ENCODE results near the gene SUGP2.
"Not testable (repeated sequence)": the region's sequence is repeated elsewhere in the genome, so short reads cannot be mapped to it uniquely, and the experiment has no call there.

SUGP2 gene

DNA sequence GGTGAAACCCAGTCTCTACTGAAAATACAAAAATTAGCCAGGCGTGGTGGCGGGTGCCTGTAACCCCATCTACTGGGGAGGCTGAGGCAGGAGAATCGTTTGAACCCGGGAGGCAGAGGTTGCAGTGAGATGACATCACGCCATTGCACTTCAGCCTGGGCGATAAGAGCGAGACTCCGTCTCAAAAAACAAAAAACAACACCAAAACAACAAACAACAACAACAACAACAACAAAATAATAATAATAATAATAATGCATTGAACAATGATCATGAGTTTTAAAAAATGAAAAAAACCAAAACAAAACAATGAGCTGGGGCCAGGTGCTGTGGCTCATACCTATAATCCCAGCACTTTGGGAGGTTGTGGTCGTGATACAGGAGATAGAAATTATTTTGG, 69.2 kb downstream of the SUGP2 start:
- H3K27me3 ChIP-seq (replicated peaks; ENCODE audit: control insufficient read depth, insufficient read depth, low read length) = peaks cover 5% of the 10 kb centered on the region
- no peak for DNase-seq (ENCODE audit: low read depth)
- no peaks in the 10 kb centered on the region for H3K36me3 ChIP-seq (ENCODE audit: control insufficient read depth, insufficient read depth, low read length, severe bottlenecking)
- H3K4me1 ChIP-seq (ENCODE audit: control insufficient read depth, insufficient read depth, low read length) = peaks cover 9% of the 10 kb centered on the region
- no peak overlapping the region for H3K9ac ChIP-seq (ENCODE audit: low read length)
- no peaks in the 10 kb centered on the region for H3K9me3 ChIP-seq (ENCODE audit: control insufficient read depth, low read length)
- H3K4me3 ChIP-seq (ENCODE audit: low read length) = no peak overlapping the region

DNA sequence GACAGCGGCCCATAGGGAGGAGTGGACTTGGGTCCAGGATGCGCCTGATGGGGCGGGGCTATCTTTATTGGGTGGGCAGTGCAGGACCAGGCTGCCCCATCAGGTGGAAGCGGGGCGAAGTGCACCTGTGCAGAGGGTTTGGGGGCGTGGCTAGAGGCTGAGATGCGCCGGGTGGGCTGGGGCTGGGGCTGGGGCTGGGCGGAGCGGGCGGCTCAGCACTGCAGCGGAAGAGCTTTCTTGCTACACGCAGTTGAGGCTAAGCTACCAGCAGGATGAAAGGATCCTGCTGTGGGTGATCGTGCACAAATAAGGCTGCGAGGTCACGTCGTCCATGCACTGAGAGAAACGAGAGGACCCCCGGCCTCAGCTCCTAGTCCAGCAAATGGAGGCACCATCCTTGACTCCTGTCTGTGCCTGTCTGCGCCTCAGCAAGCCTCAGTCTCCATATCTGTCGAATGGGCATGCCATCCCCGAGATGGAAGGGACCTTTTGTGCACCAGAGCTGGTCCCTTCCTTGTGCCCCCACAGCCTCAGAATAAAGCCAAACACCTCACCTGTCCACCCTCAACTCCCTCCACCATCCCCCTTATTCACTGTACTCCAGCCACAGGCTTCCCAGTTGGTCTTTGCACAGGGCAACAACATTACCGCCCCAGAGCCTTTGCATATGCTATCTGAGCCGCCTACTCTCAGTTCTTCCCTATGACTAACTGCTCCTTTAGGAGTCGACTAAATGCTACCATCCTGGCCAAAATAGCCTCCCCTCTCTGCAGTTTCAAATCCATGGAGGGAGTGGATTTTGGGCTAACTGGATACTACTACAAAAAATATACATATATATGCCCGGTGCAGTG, 71.3 kb downstream of the SUGP2 start:
- Histone ChIP-seq H3K36me3 (ENCODE audit: control insufficient read depth, insufficient read depth, low read length, severe bottlenecking) (no peaks in the 10 kb centered on the region), H3K9ac (ENCODE audit: low read length) (no peak overlapping the region), H3K4me3 (ENCODE audit: low read length) (no peak overlapping the region), H3K27me3 (replicated peaks; ENCODE audit: control insufficient read depth, insufficient read depth, low read length) (peaks cover 5% of the 10 kb centered on the region), H3K9me3 (ENCODE audit: control insufficient read depth, low read length) (no peaks in the 10 kb centered on the region), H3K4me1 (ENCODE audit: control insufficient read depth, insufficient read depth, low read length) (no peaks in the 10 kb centered on the region)
- DNase-seq (ENCODE audit: low read depth) = no peak

DNA sequence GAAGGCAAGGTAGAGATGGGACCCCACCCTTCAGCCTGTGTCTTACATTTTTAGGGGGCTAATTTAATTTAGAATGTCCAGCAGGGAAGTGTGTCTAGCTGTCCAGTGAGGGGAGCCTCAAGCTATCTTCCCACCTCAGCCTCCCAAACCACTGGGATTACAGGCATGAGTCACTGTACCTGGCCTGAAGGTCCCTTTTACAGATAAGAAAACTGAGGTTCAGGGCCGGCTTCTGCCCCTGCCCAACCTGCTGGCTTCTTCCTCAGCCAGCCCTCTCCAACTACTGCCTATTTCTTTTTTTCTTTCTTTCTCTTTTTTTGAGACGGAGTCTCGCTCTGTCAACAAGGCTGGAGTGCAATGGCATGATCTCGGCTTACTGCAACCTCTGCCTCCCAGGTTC, 72.9 kb downstream of the SUGP2 start:
- Histone ChIP-seq H3K9ac (ENCODE audit: low read length) (no peak overlapping the region), H3K4me1 (ENCODE audit: control insufficient read depth, insufficient read depth, low read length) (no peaks in the 10 kb centered on the region), H3K36me3 (ENCODE audit: control insufficient read depth, insufficient read depth, low read length, severe bottlenecking) (no peaks in the 10 kb centered on the region), H3K27me3 (replicated peaks; ENCODE audit: control insufficient read depth, insufficient read depth, low read length) (peaks cover 5% of the 10 kb centered on the region), H3K9me3 (ENCODE audit: control insufficient read depth, low read length) (no peaks in the 10 kb centered on the region), H3K4me3 (ENCODE audit: low read length) (no peak overlapping the region)
- DNase-seq (ENCODE audit: low read depth) = no peak

DNA sequence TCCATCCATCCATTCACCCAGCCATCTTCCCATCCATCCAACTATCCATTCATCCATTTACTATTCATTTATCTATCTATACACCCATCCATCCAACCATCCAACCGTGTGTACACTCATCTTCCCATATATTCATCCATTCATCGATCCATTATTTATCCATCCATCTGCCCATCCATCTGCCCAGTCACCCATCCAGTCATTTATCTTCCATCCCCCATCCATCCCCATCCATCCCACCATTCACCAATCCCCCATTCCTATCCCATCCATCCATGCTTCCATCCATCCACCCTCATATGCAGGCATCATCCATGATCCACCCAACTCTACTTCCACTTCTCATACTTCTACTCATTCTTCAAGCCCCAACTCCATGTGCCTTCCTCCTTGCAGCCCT, 78.3 kb downstream of the SUGP2 start:
- Histone ChIP-seq H3K9ac (ENCODE audit: low read length) (no peak overlapping the region), H3K27me3 (replicated peaks; ENCODE audit: control insufficient read depth, insufficient read depth, low read length) (no peaks in the 10 kb centered on the region), H3K4me3 (ENCODE audit: low read length) (no peak overlapping the region), H3K4me1 (ENCODE audit: control insufficient read depth, insufficient read depth, low read length) (no peaks in the 10 kb centered on the region), H3K36me3 (ENCODE audit: control insufficient read depth, insufficient read depth, low read length, severe bottlenecking) (no peaks in the 10 kb centered on the region), H3K9me3 (ENCODE audit: control insufficient read depth, low read length) (no peaks in the 10 kb centered on the region)
- no peak for DNase-seq (ENCODE audit: low read depth)

DNA sequence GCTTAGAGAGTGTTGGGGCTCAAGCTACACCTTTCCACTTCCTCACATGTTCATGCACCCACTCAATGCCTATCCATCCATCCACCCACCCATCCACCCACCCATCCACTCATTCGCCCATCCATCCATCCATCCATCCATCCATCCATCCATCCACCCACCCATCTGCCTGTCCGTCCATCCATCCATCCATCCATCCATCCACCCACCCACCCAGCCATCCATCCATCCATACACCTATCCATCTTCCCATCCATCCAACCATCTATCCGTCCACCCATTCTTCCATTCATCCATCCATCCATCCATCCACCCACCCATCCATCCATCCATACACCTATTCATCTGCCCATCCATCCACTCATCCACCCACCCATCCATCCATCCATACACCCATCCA, 79.2 kb downstream of the SUGP2 start:
- Histone ChIP-seq H3K9ac (ENCODE audit: low read length) (no peak overlapping the region), H3K36me3 (ENCODE audit: control insufficient read depth, insufficient read depth, low read length, severe bottlenecking) (no peaks in the 10 kb centered on the region), H3K4me1 (ENCODE audit: control insufficient read depth, insufficient read depth, low read length) (no peaks in the 10 kb centered on the region), H3K9me3 (ENCODE audit: control insufficient read depth, low read length) (no peaks in the 10 kb centered on the region), H3K4me3 (ENCODE audit: low read length) (no peak overlapping the region), H3K27me3 (replicated peaks; ENCODE audit: control insufficient read depth, insufficient read depth, low read length) (no peaks in the 10 kb centered on the region)
- no peak for DNase-seq (ENCODE audit: low read depth)

DNA sequence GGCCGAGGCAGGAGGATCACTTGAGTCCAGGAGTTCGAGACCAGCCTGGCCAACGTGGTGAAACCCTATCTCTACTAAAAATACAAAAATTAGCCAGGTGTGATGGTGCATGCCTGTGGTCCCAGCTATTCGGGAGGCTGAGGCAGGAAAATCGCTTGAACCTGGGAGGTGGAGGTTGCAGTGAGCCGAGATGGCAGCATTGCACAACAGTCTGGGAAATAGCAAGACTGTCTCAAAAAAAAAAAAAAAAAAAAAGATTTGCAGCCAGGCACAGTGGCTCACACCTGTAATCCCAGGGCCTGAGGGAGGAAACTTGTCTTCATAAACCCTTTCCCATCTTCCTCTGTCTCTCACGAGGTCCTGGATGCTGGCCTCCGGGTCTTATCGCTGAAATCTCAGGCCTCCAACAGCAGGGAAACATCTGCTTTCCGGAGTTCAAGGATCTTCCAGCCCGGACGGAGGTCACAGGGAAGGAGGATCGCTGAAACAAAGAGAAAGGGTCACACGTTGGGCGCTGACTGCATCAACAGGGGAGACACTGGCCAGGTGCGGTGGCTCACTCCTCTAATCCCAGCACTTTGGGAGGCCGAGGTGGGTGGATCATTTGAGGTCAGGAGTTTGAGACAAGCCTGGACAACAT, 80.8 kb downstream of the SUGP2 start:
- H3K9me3 ChIP-seq (ENCODE audit: control insufficient read depth, low read length); H3K9ac ChIP-seq (ENCODE audit: low read length); H3K4me3 ChIP-seq (ENCODE audit: low read length); H3K27me3 ChIP-seq (replicated peaks; ENCODE audit: control insufficient read depth, insufficient read depth, low read length); DNase-seq (ENCODE audit: low read depth); H3K36me3 ChIP-seq (ENCODE audit: control insufficient read depth, insufficient read depth, low read length, severe bottlenecking); H3K4me1 ChIP-seq (ENCODE audit: control insufficient read depth, insufficient read depth, low read length): not testable (repeated sequence)

DNA sequence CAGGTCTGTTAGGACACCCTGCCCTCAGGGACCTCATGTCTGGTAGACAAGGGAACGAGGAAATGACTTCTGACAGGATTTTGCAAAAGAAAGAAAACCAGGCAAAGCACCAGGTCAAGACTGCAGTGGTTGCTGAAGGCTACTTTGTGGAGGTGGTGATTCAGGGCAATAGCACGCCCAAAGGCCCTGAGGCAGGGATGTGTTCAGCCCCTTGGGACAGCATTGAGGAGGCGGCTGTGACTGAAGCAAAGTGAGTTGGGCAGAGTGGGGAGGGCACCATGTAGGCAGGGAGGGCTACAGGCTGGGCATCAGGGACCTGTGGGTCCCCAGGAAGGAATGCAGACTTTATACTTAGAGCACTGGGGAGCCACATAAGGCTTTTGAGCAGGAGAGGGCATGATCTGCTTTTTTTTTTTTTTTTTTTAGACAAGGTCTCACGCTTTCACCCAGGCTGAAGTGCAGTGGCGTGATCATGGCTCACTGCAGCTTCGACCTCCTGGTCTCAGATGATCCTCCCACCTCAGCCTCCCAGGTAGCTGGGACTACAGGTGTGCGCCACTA, 81.5 kb downstream of the SUGP2 start:
- H3K9me3 ChIP-seq (ENCODE audit: control insufficient read depth, low read length) = no peaks in the 10 kb centered on the region

DNA sequence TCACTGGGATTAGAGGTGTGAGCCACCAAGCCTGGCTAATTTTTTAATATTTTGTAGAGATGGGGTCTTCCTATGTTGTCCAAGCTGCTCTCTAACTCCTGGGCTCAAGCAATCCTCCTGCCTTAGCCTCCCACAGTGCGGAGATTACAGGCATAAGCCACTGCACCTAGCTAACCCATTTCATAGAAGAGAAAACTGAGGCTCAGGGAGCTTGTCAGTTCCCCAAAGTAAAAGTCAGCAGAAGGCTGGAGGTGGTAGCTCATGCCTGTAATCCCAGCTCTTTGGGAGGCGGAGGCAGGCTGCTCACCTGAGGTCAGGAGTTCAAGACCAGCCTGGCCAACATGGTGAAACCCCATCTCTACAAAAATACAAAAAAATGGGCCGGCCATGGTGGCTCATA, 83.5 kb downstream of the SUGP2 start:
- H3K9me3 ChIP-seq (ENCODE audit: control insufficient read depth, low read length) = no peaks in the 10 kb centered on the region

More for the DNA sequence above, 81.5 kb downstream of the SUGP2 start:
- no peaks in the 10 kb centered on the region for H3K36me3 ChIP-seq (ENCODE audit: control insufficient read depth, insufficient read depth, low read length, severe bottlenecking)
- H3K27me3 ChIP-seq (replicated peaks; ENCODE audit: control insufficient read depth, insufficient read depth, low read length) = no peaks in the 10 kb centered on the region
- peak; percentile 70 for DNase-seq (ENCODE audit: low read depth)
- H3K4me3 ChIP-seq (ENCODE audit: low read length) = no peak overlapping the region
- no peaks in the 10 kb centered on the region for H3K4me1 ChIP-seq (ENCODE audit: control insufficient read depth, insufficient read depth, low read length)
- no peak overlapping the region for H3K9ac ChIP-seq (ENCODE audit: low read length)

DNA sequence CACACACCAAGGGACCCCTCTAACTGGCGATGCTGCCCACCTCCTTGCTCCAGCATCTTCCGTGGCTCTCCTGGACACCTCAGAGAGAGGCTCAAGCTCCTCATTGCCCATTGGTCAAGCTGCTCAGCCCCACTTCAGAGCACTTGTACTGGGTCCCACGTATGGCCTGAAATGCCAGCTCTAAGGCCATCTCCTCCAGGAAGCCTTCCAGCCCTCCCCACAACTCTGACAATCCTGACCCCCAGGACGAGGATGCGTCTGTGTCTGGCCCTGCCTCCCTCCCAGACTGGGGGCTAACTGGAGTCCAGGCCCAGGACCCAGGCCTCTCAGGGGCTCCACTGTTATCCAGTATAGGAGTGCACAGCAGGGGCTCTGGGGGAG, 84.4 kb downstream of the SUGP2 start:
- no peak for DNase-seq (ENCODE audit: low read depth)
- no peaks in the 10 kb centered on the region for H3K4me1 ChIP-seq (ENCODE audit: control insufficient read depth, insufficient read depth, low read length)
- H3K4me3 ChIP-seq (ENCODE audit: low read length) = no peak overlapping the region
- H3K9ac ChIP-seq (ENCODE audit: low read length) = no peak overlapping the region
- H3K36me3 ChIP-seq (ENCODE audit: control insufficient read depth, insufficient read depth, low read length, severe bottlenecking) = no peaks in the 10 kb centered on the region
- H3K27me3 ChIP-seq (replicated peaks; ENCODE audit: control insufficient read depth, insufficient read depth, low read length) = no peaks in the 10 kb centered on the region
- no peaks in the 10 kb centered on the region for H3K9me3 ChIP-seq (ENCODE audit: control insufficient read depth, low read length)

More for the DNA sequence above, 83.5 kb downstream of the SUGP2 start:
- H3K4me1 ChIP-seq (ENCODE audit: control insufficient read depth, insufficient read depth, low read length) = no peaks in the 10 kb centered on the region
- H3K27me3 ChIP-seq (replicated peaks; ENCODE audit: control insufficient read depth, insufficient read depth, low read length) = no peaks in the 10 kb centered on the region
- no peak overlapping the region for H3K4me3 ChIP-seq (ENCODE audit: low read length)
- H3K36me3 ChIP-seq (ENCODE audit: control insufficient read depth, insufficient read depth, low read length, severe bottlenecking) = no peaks in the 10 kb centered on the region
- no peak overlapping the region for H3K9ac ChIP-seq (ENCODE audit: low read length)
- DNase-seq (ENCODE audit: low read depth) = no peak

DNA sequence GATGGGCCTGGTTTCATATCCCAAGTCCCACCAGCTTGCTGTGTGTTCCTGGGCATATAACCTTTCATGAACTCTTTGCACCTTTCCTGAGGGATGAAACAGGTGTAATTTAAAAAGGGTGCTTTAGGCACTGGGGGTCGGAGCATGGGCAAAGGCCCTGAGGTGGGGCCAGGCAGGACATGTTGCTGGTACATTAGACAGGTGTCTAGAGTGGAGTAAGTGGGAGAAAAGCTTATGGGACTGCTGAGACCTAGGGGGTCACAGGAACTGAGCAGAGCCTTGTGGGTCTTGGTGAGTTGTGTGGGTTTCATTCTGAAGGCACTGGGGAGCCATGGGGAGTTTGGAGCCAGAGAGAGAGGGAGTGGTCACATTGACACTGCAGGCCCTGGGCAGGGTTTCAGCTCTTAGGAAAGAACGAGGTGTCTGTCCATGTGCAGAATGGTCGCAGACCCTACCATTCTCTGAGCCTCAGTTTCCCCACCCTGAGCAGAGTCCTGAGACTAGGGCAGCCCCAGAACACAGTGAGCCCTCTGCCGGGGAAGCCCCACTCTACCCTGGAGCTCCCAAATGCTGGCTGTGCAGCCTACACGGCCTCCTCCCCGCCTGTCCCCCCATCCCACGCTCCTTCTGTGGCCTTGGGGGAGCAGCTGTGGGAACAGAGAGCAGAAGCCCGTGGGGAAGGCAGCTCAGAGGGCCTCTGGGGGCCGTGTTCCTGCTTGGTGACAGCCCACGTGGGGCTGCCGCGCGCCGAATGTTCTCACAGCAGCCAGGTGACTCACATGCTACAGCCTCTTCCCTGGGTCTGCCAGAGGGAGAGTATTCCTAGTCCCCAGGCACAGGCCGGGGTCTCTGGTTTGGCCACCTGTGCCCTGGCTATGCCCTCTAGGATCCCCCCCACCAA, 85.0 kb downstream of the SUGP2 start:
- Histone ChIP-seq H3K4me3 (ENCODE audit: low read length) (no peak overlapping the region), H3K9me3 (ENCODE audit: control insufficient read depth, low read length) (no peaks in the 10 kb centered on the region), H3K4me1 (ENCODE audit: control insufficient read depth, insufficient read depth, low read length) (no peaks in the 10 kb centered on the region), H3K36me3 (ENCODE audit: control insufficient read depth, insufficient read depth, low read length, severe bottlenecking) (no peaks in the 10 kb centered on the region), H3K27me3 (replicated peaks; ENCODE audit: control insufficient read depth, insufficient read depth, low read length) (no peaks in the 10 kb centered on the region), H3K9ac (ENCODE audit: low read length) (no peak overlapping the region)
- DNase-seq (ENCODE audit: low read depth) = no peak

DNA sequence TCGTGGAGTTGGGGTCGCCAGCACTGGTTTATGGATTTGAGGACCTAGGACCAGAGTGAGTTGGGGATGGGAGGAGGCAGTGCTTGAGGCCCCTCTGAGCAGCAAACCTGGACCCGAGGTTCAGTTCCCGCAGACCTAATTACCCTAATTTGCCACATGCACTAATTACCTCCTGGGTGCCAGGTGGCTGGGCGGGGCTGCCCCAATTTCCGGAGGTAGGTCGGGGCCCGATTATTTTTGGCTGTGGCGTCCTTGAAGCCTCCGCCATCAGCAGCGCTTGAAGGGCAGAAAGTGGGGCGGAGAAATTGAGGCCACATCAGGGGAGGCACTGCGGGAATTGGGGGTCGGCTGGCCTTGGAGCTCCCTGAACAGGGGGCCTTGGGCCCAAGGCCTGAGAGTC, 86.4 kb downstream of the SUGP2 start:
- DNase-seq (ENCODE audit: low read depth) = no peak
- H3K27me3 ChIP-seq (replicated peaks; ENCODE audit: control insufficient read depth, insufficient read depth, low read length) = no peaks in the 10 kb centered on the region
- no peak overlapping the region for H3K4me3 ChIP-seq (ENCODE audit: low read length)
- H3K4me1 ChIP-seq (ENCODE audit: control insufficient read depth, insufficient read depth, low read length) = no peaks in the 10 kb centered on the region
- no peaks in the 10 kb centered on the region for H3K36me3 ChIP-seq (ENCODE audit: control insufficient read depth, insufficient read depth, low read length, severe bottlenecking)
- no peak overlapping the region for H3K9ac ChIP-seq (ENCODE audit: low read length)
- H3K9me3 ChIP-seq (ENCODE audit: control insufficient read depth, low read length) = no peaks in the 10 kb centered on the region
